Amniotic epithelial cell (primary cell): ENCODE results near the gene PMEL.
A peak's percentile ranks its signal among the peaks of the same experiment; 100 is the strongest.

Experiments
- DNase-seq: peaks from one replicate; pipeline ENCODE4 v3.0.0-alpha.2; 2010; ENCODE audit warnings: low read depth

Gene PMEL

GRCh38 chr12:55983232-55983842 lies 17.5 kb upstream of the PMEL start:
- DNase-seq: peak; percentile 38

GRCh38 chr12:55982319-55982936 lies 16.6 kb upstream of the PMEL start:
- DNase-seq: peak; percentile 59

GRCh38 chr12:55981882-55982281 lies 16.0 kb upstream of the PMEL start:
- DNase-seq: peak; percentile 16

GRCh38 chr12:55979069-55979468 lies 13.2 kb upstream of the PMEL start:
- DNase-seq: no peak

GRCh38 chr12:55978393-55978792 lies 12.6 kb upstream of the PMEL start:
- no peak for DNase-seq

- peak; percentile 43 for DNase-seq
Measured at GRCh38 chr12:55974308-55974730, 8.5 kb upstream of the PMEL start.

- peak; percentile 100 for DNase-seq
Measured at GRCh38 chr12:55973599-55974307, 7.9 kb upstream of the PMEL start, which contains the start of gene RAB5B. RAB5B (plus strand) TSS chr12:55974078; CDS start chr12:55986961, 12,883 bp downstream.

- DNase-seq: peak; percentile 57
Measured at GRCh38 chr12:55972911-55973598, 7.2 kb upstream of the PMEL start.

GRCh38 chr12:55972456-55972855 lies 6.6 kb upstream of the PMEL start:
- no peak for DNase-seq

- DNase-seq: peak; percentile 58
Measured at GRCh38 chr12:55972042-55972441, 6.2 kb upstream of the PMEL start.

- peak; percentile 21 for DNase-seq
Measured at GRCh38 chr12:55970775-55971174, 4.9 kb upstream of the PMEL start.

GRCh38 chr12:55969356-55969755 lies 3.5 kb upstream of the PMEL start:
- DNase-seq: no peak

- peak; percentile 50 for DNase-seq
Measured at GRCh38 chr12:55966408-55967281, 803 bp upstream of the PMEL start, which contains the start of gene CDK2. CDK2 (plus strand) TSS chr12:55966830; CDS start chr12:55967009, 179 bp downstream.

- no peak for DNase-seq
Measured at GRCh38 chr12:55965240-55965639, 602 bp downstream of the PMEL start.

GRCh38 chr12:55963760-55964159 lies 2.1 kb downstream of the PMEL start:
- DNase-seq: no peak

GRCh38 chr12:55957106-55957859 lies 8.6 kb downstream of the PMEL start:
- DNase-seq: no peak

- DNase-seq: peak; percentile 81
Measured at GRCh38 chr12:55955800-55956508, 9.9 kb downstream of the PMEL start.

GRCh38 chr12:55955344-55955743 lies 10.5 kb downstream of the PMEL start:
- no peak for DNase-seq

- DNase-seq: no peak
Measured at GRCh38 chr12:55946553-55946952, 19.3 kb downstream of the PMEL start.

GRCh38 chr12:55942577-55943136 lies 23.2 kb downstream of the PMEL start:
- no peak for DNase-seq
